ENCODE measurements around the gene MALL.
A peak's percentile ranks its signal among the peaks of the same experiment; 100 is the strongest.
"Not testable (repeated sequence)": the region's sequence is repeated elsewhere in the genome, so short reads cannot be mapped to it uniquely, and the experiment has no call there.

Gene MALL

GRCh38 chr2:110115291-110116032, at the start of gene MALL:
Gene MALL (minus strand): TSS chr2:110115822. CDS start chr2:110115792, 30 bp downstream.
- TF ChIP-seq LEF1 (IDR thresholded peaks at IDR 0.05; ENCODE audit: borderline replicate concordance) = no peak
- no peak for TF ChIP-seq FOXM1 (IDR thresholded peaks at IDR 0.05; ENCODE audit: borderline replicate concordance)
- ChIA-PET CTCF (interaction anchor here (0.9 kb wide), 1 partner anchor 10 kb away, joined by 6 read pairs; no protein-coding TSS in a partner anchor), POLR2A (no interaction called here)
- no peak for DNase-seq (ENCODE audit: extremely low spot score)

GRCh38 chr2:110157153-110157793, 41.7 kb upstream of the MALL start:
- TF ChIP-seq FOXK2 (IDR thresholded peaks at IDR 0.05) (no peak), BHLHE40 (IDR thresholded peaks at IDR 0.05; ENCODE audit: borderline replicate concordance) (no peak), TARDBP (IDR thresholded peaks at IDR 0.05) (no peak), L3MBTL2 (conservative IDR thresholded peaks at IDR 0.05) (no peak), ARNT (IDR thresholded peaks at IDR 0.05) (no peak), SP1 (IDR thresholded peaks at IDR 0.05) (no peak), ELF4 (IDR thresholded peaks at IDR 0.05) (no peak), LEF1 (IDR thresholded peaks at IDR 0.05; ENCODE audit: borderline replicate concordance) (no peak), NFRKB (IDR thresholded peaks at IDR 0.05) (no peak)
- ChIA-PET POLR2A (no interaction called here), CTCF (interaction anchor here (0.7 to 1.7 kb wide), 4 partner anchors 10 to 55 kb away, joined by 3 to 6 read pairs (median 4); partner anchors contain the start of gene MTLN)
- DNase-seq (ENCODE audit: extremely low spot score) = peak; percentile 40

GRCh38 chr2:110154828-110155227, 39.2 kb upstream of the MALL start:
- POLR2A ChIA-PET; CTCF ChIA-PET; DNase-seq (ENCODE audit: extremely low spot score): not testable (repeated sequence)

GRCh38 chr2:110154188-110154587, 38.6 kb upstream of the MALL start:
- DNase-seq (ENCODE audit: extremely low spot score); CTCF ChIA-PET; POLR2A ChIA-PET: not testable (repeated sequence)

- DNase-seq (ENCODE audit: extremely low spot score) = no peak
- ChIA-PET CTCF (no interaction called here), POLR2A (no interaction called here)
- TF ChIP-seq SP1 (IDR thresholded peaks at IDR 0.05) (no peak), PKNOX1 (IDR thresholded peaks at IDR 0.05) (no peak), BHLHE40 (IDR thresholded peaks at IDR 0.05; ENCODE audit: borderline replicate concordance) (no peak), TARDBP (IDR thresholded peaks at IDR 0.05) (no peak), ARNT (IDR thresholded peaks at IDR 0.05) (no peak), FOXM1 (IDR thresholded peaks at IDR 0.05; ENCODE audit: borderline replicate concordance) (no peak), ELF4 (IDR thresholded peaks at IDR 0.05) (no peak), NFRKB (IDR thresholded peaks at IDR 0.05) (no peak)
Observed at GRCh38 chr2:110153416-110153815, 37.8 kb upstream of the MALL start.

- CTCF ChIA-PET = no interaction called here
- TF ChIP-seq HDGF (IDR thresholded peaks at IDR 0.05; ENCODE audit: borderline replicate concordance) (no peak), FOXK2 (IDR thresholded peaks at IDR 0.05) (no peak), FOXA1 (IDR thresholded peaks at IDR 0.05) (no peak), ELF4 (IDR thresholded peaks at IDR 0.05) (no peak), LEF1 (IDR thresholded peaks at IDR 0.05; ENCODE audit: borderline replicate concordance) (no peak), ARNT (IDR thresholded peaks at IDR 0.05) (no peak), CTBP1 (IDR thresholded peaks at IDR 0.05; ENCODE audit: borderline replicate concordance) (no peak), BHLHE40 (IDR thresholded peaks at IDR 0.05; ENCODE audit: borderline replicate concordance) (no peak), NFRKB (IDR thresholded peaks at IDR 0.05) (no peak), FOXM1 (IDR thresholded peaks at IDR 0.05; ENCODE audit: borderline replicate concordance) (no peak), SUZ12 (IDR thresholded peaks at IDR 0.05) (no peak), PKNOX1 (IDR thresholded peaks at IDR 0.05) (no peak), ZNF384 (IDR thresholded peaks at IDR 0.05) (no peak)
- POLR2A ChIA-PET = no interaction called here
- no peak for DNase-seq (ENCODE audit: extremely low spot score)
Observed at GRCh38 chr2:110152943-110153342, 37.3 kb upstream of the MALL start.

- ChIA-PET POLR2A (no interaction called here), CTCF (interaction anchor here (0.6 kb wide), 1 partner anchor 449 kb away, joined by 3 read pairs; no protein-coding TSS in a partner anchor)
- no peak for DNase-seq (ENCODE audit: extremely low spot score)
- no peak for TF ChIP-seq LEF1 (IDR thresholded peaks at IDR 0.05; ENCODE audit: borderline replicate concordance)
- TF ChIP-seq ELF4 (IDR thresholded peaks at IDR 0.05) = no peak
- no peak for TF ChIP-seq SP1 (IDR thresholded peaks at IDR 0.05)
- TF ChIP-seq NFRKB (IDR thresholded peaks at IDR 0.05) = no peak
- TF ChIP-seq ARNT (IDR thresholded peaks at IDR 0.05) = no peak
- no peak for TF ChIP-seq FOXA1 (IDR thresholded peaks at IDR 0.05)
- TF ChIP-seq HDGF (IDR thresholded peaks at IDR 0.05; ENCODE audit: borderline replicate concordance) = no peak
- TF ChIP-seq FOXM1 (IDR thresholded peaks at IDR 0.05; ENCODE audit: borderline replicate concordance) = no peak
- no peak for TF ChIP-seq PKNOX1 (IDR thresholded peaks at IDR 0.05)
- no peak for TF ChIP-seq CTBP1 (IDR thresholded peaks at IDR 0.05; ENCODE audit: borderline replicate concordance)
- TF ChIP-seq TARDBP (IDR thresholded peaks at IDR 0.05) = no peak
- no peak for TF ChIP-seq SUZ12 (IDR thresholded peaks at IDR 0.05)
Observed at GRCh38 chr2:110149330-110150220, 34.0 kb upstream of the MALL start.
